Suppressor macrophage treated with lipopolysaccharide for 1 hour (primary cell): ENCODE data around the gene CHCHD4.
"Not testable (repeated sequence)": the region's sequence is repeated elsewhere in the genome, so short reads cannot be mapped to it uniquely, and the experiment has no call there.

Experiments
- DNase-seq, 3 donors: peaks; one replicate each; pipeline ENCODE4 v3.0.0-alpha.2; 2020 to 2022

The CHCHD4 gene

DNA sequence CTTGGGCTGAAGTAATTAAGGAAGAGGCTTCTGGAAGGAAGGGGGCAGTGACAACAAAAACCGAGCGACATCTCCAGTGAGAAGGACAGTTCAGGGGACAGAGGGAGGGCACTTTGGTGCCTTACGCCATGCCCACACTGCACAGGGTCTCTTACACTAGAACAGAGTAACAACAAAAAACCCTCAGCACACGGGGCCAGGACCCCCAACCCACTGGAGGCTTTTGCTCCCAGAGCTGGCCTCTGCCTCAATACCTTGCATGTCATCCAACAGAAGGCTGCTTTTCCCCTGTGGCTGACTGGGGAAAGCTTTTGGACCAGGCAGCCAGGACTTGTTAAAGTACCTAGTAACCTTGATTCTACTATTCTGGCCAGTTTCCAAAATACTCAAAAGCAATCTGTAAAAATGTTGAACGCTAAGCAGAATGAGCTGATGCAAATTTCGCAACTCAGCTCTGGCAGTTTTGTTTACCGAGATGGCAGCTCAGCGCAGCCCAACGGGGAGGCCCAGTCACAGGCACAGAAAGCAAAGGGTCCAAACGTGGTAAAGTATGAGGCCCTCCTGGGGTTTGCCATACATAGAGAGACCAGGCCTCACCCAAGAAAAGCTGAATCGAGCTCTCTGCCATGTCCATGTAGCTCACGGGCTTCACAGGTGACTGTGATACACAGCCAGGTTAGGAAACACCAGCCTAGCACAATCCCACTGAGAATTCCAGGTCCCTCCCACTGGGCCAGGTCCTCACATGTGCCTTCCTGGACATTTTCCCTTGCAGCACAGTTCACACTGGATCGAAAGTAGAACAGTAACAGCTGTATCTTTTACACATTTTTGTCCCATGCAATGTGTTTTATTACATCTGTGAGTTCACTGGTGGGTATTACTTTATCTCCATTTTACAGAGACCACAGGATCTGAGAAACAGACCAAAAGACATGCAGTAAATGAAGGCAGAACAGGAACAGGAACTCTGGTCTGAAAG is 6.0 kb downstream of the CHCHD4 start:
- no peak for DNase-seq

DNA sequence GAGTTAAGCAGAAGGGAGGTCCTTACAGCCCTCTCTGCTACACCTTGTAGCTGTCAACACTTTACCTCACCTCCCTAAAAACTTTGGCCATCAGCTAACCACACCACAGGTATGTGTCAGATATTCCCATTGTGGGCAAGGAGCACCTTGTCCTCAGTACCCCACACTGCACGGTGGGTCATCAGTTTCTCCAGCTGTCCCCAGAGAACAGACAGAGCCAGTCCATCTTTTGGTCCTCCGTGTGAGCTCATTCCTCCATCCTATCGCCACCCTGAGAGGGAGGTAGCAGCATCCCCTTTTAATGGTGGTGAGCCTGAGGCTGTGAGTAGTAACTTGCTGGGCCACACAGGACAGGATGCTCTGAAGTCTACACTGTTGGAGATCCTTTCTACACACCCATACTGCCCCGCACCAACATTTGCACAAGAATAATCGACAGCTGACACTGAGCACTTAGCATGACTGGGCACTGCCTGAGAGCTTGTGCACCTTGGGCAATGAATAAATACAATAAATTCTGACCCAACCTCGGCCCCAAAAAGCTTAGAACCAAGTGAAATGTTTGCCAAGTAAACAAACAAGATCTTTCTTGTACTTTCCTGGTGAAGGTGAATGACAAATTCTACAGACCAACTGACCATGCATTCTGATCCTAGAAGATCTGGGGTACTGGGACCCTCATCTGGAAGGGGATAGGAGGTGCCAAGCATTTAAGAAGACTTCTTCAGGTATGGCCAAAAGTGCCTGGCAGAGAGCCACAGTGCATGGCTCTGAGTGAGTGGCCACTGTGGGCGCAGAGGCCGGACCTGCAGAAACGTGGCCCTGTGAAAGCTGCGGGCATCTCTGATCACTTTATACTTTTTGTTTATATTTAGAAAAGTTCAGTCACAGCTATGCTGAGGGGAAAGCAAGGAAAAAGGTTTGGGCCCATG is 6.9 kb downstream of the CHCHD4 start:
- DNase-seq, result no peak

- DNase-seq, result no peak
These were observed 10.6 kb downstream of the CHCHD4 start for GRCh38 chr3:14113965-14114635.

- DNase-seq, result no peak
These were observed 14.0 kb downstream of the CHCHD4 start for GRCh38 chr3:14110699-14111098.

DNA sequence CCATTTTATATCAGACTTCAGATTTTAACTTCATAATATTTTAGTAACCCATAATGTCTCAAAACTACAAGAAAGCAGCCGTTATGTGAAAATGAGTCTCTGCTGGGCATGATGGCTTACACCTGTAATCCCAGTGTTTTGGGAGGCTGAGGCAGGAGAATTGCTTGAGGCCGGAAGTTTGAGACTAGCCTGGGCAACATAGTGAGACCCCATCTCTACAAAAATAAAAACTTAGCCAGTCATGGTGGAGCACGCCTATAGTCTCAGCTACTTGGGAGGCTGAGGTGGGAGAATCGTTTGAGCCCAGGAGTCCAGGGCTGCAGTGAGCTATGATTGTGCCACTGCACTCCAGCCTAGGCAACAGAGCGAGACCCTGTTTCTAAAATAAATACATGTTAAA is 14.8 kb downstream of the CHCHD4 start:
- DNase-seq, result not testable (repeated sequence)

GRCh38 chr3:14097616-14098391 is 26.9 kb downstream of the CHCHD4 start:
- peak in 1 of 3 donors; percentile 15 for DNase-seq

DNA sequence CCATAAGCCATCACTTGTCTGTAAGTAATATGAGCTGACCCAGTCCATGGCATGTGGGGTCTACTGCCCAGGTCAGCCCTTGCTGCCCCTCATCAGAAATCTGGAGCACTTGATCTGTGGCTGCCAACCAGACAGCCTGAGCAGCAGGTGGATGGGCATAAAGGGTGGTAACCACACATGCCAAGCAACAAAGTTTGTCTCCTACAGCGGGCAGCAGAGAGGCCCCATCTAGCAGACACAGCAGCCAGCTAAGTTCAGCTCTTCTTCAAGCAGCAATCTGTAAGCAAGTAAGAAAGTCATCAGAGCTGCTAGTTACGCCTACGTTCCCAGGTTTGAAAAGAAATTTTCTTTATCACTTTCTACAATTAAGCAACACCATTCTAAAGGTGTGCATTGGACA is 27.9 kb downstream of the CHCHD4 start:
- DNase-seq, result no peak

- no peak for DNase-seq
These were observed 30.8 kb downstream of the CHCHD4 start for GRCh38 chr3:14093831-14094230.

- no peak for DNase-seq
These were observed 32.2 kb downstream of the CHCHD4 start for GRCh38 chr3:14092464-14092863.

DNA sequence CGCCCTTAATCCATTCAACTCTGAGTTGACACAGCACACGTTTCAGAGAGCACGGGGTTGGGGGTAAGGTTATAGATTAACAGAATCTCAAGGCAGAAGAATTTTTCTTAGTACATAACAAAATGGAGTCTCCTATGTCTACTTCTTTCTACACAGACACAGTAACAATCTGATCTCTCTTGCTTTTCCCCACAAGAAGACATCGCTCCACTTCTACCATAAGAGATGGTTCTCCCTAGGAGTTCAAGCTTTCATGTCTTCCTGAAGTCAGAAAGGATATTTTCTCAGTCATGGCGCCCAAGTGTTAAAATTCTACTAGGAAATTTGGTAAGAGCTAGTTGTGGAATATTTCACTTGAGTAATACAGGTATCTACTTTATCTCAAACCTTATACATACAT is 32.7 kb downstream of the CHCHD4 start:
- not testable (repeated sequence) for DNase-seq

GRCh38 chr3:14087461-14087860 is 37.2 kb downstream of the CHCHD4 start:
- DNase-seq, result not testable (repeated sequence)

- no peak for DNase-seq
These were observed 42.5 kb downstream of the CHCHD4 start for GRCh38 chr3:14082108-14082657.

DNA sequence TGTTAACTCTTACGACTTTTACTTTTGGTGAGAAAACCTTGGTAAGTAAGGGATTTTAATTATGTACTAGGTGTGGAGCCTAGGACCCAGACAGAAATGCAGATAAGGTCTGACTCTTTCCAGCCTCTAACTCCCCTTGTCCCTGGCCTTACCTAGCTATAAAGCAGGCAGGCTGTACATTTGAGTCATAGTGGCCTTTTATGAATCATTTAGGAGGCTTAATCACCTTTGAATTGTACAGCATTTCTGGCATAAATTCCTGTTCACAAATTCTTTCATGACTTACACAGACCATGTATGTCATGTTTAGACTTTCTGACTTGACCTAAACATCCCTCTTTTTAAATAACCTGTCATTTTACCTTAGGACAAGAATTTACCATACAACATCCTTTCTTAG is 47.4 kb downstream of the CHCHD4 start:
- peak in 1 of 3 donors; percentile 5 for DNase-seq

DNA sequence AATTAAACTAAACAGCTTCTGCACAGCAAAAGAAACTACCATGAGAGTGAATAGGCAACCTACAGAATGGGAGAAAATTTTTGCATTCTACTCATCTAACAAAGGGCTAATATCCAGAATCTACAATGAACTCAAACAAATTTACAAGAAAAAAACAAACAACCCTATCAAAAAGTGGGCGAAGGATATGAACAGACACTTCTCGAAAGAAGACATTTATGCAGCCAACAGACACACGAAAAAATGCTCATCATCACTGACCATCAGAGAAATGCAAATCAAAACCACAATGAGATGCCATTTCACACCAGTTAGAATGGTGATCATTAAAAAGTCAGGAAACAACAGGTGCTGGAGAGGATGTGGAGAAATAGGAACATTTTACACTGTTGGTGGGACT is 49.4 kb downstream of the CHCHD4 start:
- DNase-seq, result not testable (repeated sequence)

DNA sequence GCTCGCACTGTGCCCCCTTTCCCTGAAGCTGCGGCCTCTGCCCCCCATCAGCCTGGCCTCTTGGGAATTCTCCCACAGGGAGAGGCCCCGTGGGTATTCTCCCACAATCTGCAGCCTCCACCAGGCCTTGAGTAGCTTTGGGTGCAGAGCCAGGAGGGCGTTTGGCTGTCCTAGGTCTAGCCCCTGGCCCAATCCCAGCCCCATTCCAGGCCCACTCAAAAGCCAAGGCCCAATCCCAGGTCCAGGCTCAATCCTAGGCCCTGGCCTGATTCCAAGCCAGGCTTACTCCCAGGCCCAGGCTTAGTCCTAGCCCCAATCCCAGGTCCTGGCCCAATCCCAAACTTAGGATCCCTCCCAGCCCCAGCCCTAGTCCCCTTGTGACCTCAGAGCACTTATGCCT is 59.8 kb downstream of the CHCHD4 start:
- DNase-seq, result peak in 1 of 3 donors; percentile 17

GRCh38 chr3:14063152-14063551 is 61.5 kb downstream of the CHCHD4 start:
- DNase-seq, result no peak
